Breast epithelium (tissue), 3 donors: ENCODE results near the gene EML2.

Experiments
- CTCF ChIP-seq, 3 donors: fragments of 450-650 bp; IDR thresholded peaks; one replicate each; pipeline ENCODE4 v1.5.1; 2016 to 2017; ENCODE audit warnings: antibody characterized with exemption in 3 of 3, mild to moderate bottlenecking in 3 of 3, moderate library complexity in 3 of 3
- POLR2AphosphoS5 ChIP-seq, 3 donors: sonication (generic); formaldehyde crosslinking; IDR thresholded peaks; one replicate each; pipeline ENCODE4 v1.6.1; 2017; ENCODE audit warnings: antibody characterized with exemption in 3 of 3

DNA sequence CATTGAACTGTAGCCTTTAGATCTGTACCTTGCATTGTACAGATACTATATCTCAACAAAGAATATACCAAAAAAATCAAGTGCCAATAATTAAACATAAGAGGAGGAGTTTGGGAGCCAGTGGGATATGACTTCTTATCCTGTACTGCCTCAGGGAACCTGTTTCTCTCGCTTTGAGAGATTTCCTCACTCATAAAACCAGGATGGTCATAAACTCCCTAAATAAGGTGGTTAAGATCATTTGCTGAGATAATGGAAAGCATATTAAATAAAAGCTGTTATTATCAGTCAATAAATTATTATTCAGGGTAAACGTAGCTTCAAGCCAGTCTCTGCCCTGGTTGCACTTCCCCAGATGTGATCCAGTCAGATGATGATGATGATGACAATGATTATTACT lies 71.6 kb downstream of the EML2 start:
- no peak for TF ChIP-seq CTCF (IDR thresholded peaks at IDR 0.05)
- no peak for TF ChIP-seq POLR2AphosphoS5 (IDR thresholded peaks at IDR 0.05)
